GM21390 (cell line): Measurements from ENCODE around the gene ARHGAP26.

Experiments
- ATAC-seq: cut with Tn5 transposase; IDR thresholded peaks from one replicate; pipeline ENCODE4 v1.9.1; 2021; ENCODE audit not compliant: unreplicated experiment

ARHGAP26 gene

GRCh38 chr5:143168921-143169810, 399.0 kb downstream of the ARHGAP26 start:
- ATAC-seq, result no peak

- no peak for ATAC-seq
These were observed 399.9 kb downstream of the ARHGAP26 start for GRCh38 chr5:143170104-143170503.

- ATAC-seq, result no peak
These were observed 400.8 kb downstream of the ARHGAP26 start for GRCh38 chr5:143170977-143171376.

- no peak for ATAC-seq
These were observed 402.6 kb downstream of the ARHGAP26 start for GRCh38 chr5:143172739-143173138.

GRCh38 chr5:143173139-143173889, 403.1 kb downstream of the ARHGAP26 start:
- no peak for ATAC-seq

GRCh38 chr5:143174714-143175398, 404.7 kb downstream of the ARHGAP26 start:
- peak; percentile 93 for ATAC-seq

- ATAC-seq, result no peak
These were observed 405.9 kb downstream of the ARHGAP26 start for GRCh38 chr5:143176048-143176447.

GRCh38 chr5:143177263-143177983, 407.2 kb downstream of the ARHGAP26 start:
- ATAC-seq, result no peak

GRCh38 chr5:143179126-143179740, 409.1 kb downstream of the ARHGAP26 start:
- no peak for ATAC-seq

- no peak for ATAC-seq
These were observed 410.6 kb downstream of the ARHGAP26 start for GRCh38 chr5:143180751-143181150.

GRCh38 chr5:143181173-143181572, 411.0 kb downstream of the ARHGAP26 start:
- no peak for ATAC-seq

GRCh38 chr5:143182106-143182505, 411.9 kb downstream of the ARHGAP26 start:
- no peak for ATAC-seq

GRCh38 chr5:143182901-143183820, 413.0 kb downstream of the ARHGAP26 start:
- ATAC-seq, result peak; percentile 67

- no peak for ATAC-seq
These were observed 413.8 kb downstream of the ARHGAP26 start for GRCh38 chr5:143183989-143184388.

GRCh38 chr5:143186623-143187022, 416.4 kb downstream of the ARHGAP26 start:
- peak; percentile 31 for ATAC-seq

GRCh38 chr5:143187495-143187894, 417.3 kb downstream of the ARHGAP26 start:
- no peak for ATAC-seq

GRCh38 chr5:143188083-143188482, 417.9 kb downstream of the ARHGAP26 start:
- ATAC-seq, result no peak

- no peak for ATAC-seq
These were observed 418.5 kb downstream of the ARHGAP26 start for GRCh38 chr5:143188692-143189091.

- no peak for ATAC-seq
These were observed 420.2 kb downstream of the ARHGAP26 start for GRCh38 chr5:143190260-143190810.
